OCI-LY7 (cell line): ENCODE measurements around the gene CUBN.

ENCODE experiments used
- CTCF ChIP-seq: fragments of 200-600 bp; sonication (generic); conservative IDR thresholded peaks from 2 replicates; pipeline ENCODE4 v1.5.1; 2014; ENCODE audit warnings: mild to moderate bottlenecking, antibody characterized with exemption, low read length, moderate library complexity, mixed read lengths
- EZH2phosphoT487 ChIP-seq: fragments of 200-600 bp; sonication (generic); IDR thresholded peaks from 2 replicates; pipeline ENCODE4 v1.6.1; 2018; ENCODE audit warnings: low read depth, borderline replicate concordance, mild to moderate bottlenecking, mixed run types, antibody characterized with exemption, low read length, moderate library complexity, mixed read lengths

- no peak for TF ChIP-seq CTCF
- no peak for TF ChIP-seq EZH2phosphoT487
These were observed 136.9 kb downstream of the CUBN start for GRCh38 chr10:16992611-16993119.
